ENCODE results near the gene ACKR1.

ACKR1 gene

GRCh38 chr1:159187647-159188374 lies 16.9 kb upstream of the ACKR1 start:
- no peak for DNase-seq

GRCh38 chr1:159188375-159188788 lies 16.3 kb upstream of the ACKR1 start:
- DNase-seq = peak; percentile 76

GRCh38 chr1:159190441-159190840 lies 14.2 kb upstream of the ACKR1 start:
- DNase-seq = no peak

GRCh38 chr1:159196543-159196942 lies 8.1 kb upstream of the ACKR1 start:
- DNase-seq = no peak

- peak; percentile 73 for DNase-seq
These were observed 6.8 kb upstream of the ACKR1 start for GRCh38 chr1:159197561-159198557.

GRCh38 chr1:159199901-159200300 lies 4.8 kb upstream of the ACKR1 start:
- DNase-seq = no peak

- no peak for DNase-seq
These were observed 3.9 kb upstream of the ACKR1 start for GRCh38 chr1:159200769-159201168.

GRCh38 chr1:159201642-159202041 lies 3.0 kb upstream of the ACKR1 start:
- DNase-seq = no peak

GRCh38 chr1:159203610-159204009 lies 1.1 kb upstream of the ACKR1 start:
- DNase-seq = no peak

GRCh38 chr1:159205225-159205624 lies 550 bp downstream of the ACKR1 start:
- no peak for DNase-seq

GRCh38 chr1:159206110-159206509 lies 1.4 kb downstream of the ACKR1 start:
- no peak for DNase-seq

GRCh38 chr1:159207080-159207479 lies 2.4 kb downstream of the ACKR1 start:
- no peak for DNase-seq

GRCh38 chr1:159207774-159208173 lies 3.1 kb downstream of the ACKR1 start:
- DNase-seq = no peak

- DNase-seq = no peak
These were observed 3.6 kb downstream of the ACKR1 start for GRCh38 chr1:159208175-159208825.

- no peak for DNase-seq
These were observed 4.4 kb downstream of the ACKR1 start for GRCh38 chr1:159209061-159209460.

GRCh38 chr1:159211331-159212136 lies 6.9 kb downstream of the ACKR1 start:
- DNase-seq = peak; percentile 59

- DNase-seq = no peak
These were observed 7.9 kb downstream of the ACKR1 start for GRCh38 chr1:159212596-159212995.

- peak; percentile 62 for DNase-seq
These were observed 9.6 kb downstream of the ACKR1 start for GRCh38 chr1:159214149-159214760.

- DNase-seq = no peak
These were observed 14.3 kb downstream of the ACKR1 start for GRCh38 chr1:159218649-159219636.

GRCh38 chr1:159222075-159222865 lies 17.6 kb downstream of the ACKR1 start:
- DNase-seq = no peak

All from NCI-H1105 treated with DMSO at 0.1 percent for 48 hours (cell line).